NCI-H774 (cell line): ENCODE measurements around the gene NLGN2.

Experiments used
- DNase-seq: peaks from one replicate; lab custom pipeline; 2025; lab: John Stamatoyannopoulos, UW

NLGN2 gene

GRCh38 chr17:7466318-7466638 lies 58.6 kb downstream of the NLGN2 start:
- DNase-seq = no peak

- no peak for DNase-seq
Measured at GRCh38 chr17:7466639-7467341, 59.1 kb downstream of the NLGN2 start.

GRCh38 chr17:7467498-7467897 lies 59.9 kb downstream of the NLGN2 start:
- no peak for DNase-seq

GRCh38 chr17:7468290-7468689 lies 60.6 kb downstream of the NLGN2 start:
- no peak for DNase-seq

- DNase-seq = no peak
Measured at GRCh38 chr17:7468804-7469389, 61.3 kb downstream of the NLGN2 start.
